Testis (tissue), 3 donors: ENCODE data around the gene NDUFAF5. TPM values are rescaled to one million over a fixed set of nuclear protein-coding genes. Genes with fewer than 3 reads are reported as not detected.

Source experiments
- DNase-seq: peaks from one replicate; pipeline ENCODE4 v3.0.0-alpha.2; 2019
- H3K27ac ChIP-seq, 2 donors: fragments of 200-600 bp; sonication (generic); one replicate each; pipeline ENCODE4 v1.5.1; 2019
- H3K27me3 ChIP-seq: fragments of 200-600 bp; sonication (generic); one replicate; pipeline ENCODE4 v1.5.1; 2019
- H3K36me3 ChIP-seq: fragments of 200-600 bp; sonication (generic); one replicate; pipeline ENCODE4 v1.5.1; 2017; ENCODE audit warnings: low read depth; ENCODE audit errors: missing control alignments
- H3K4me1 ChIP-seq: fragments of 200-600 bp; sonication (generic); one replicate; pipeline ENCODE4 v1.5.1; 2019
- H3K4me3 ChIP-seq, 2 donors: fragments of 200-600 bp; sonication (generic); one replicate each; pipeline ENCODE4 v1.5.1; 2017 to 2019
- H3K9me3 ChIP-seq: fragments of 200-600 bp; sonication (generic); one replicate; pipeline ENCODE4 v1.5.1; 2017
- CTCF ChIP-seq, 3 experiments: fragments of 450-650 bp in 2 of 3; fragments of 200-600 bp in 1 of 3; sonication (generic) in 1 of 3; IDR thresholded peaks; one replicate each; pipeline ENCODE4 v1.5.1; 2016 to 2019; ENCODE audit warnings: antibody characterized with exemption in 3 of 3, mild to moderate bottlenecking in 2 of 3, moderate library complexity in 1 of 3
- POLR2A ChIP-seq: fragments of 450-650 bp; IDR thresholded peaks from one replicate; pipeline ENCODE4 v1.6.1; 2017; ENCODE audit warnings: antibody characterized with exemption, mild to moderate bottlenecking, moderate library complexity
- WGBS, 2 donors: methylation state at CpG; one replicate each; pipeline ENCODE4 v1.1.5; 2018; 5-methylcytosine and 5-hydroxymethylcytosine counted together
- intact Hi-C: fragments of 100-400 bp; cut with DNase I; formaldehyde crosslinking; loops from one replicate; pipeline ENCODE4 v1.15.1; 2023; ENCODE audit warnings: low total_unique reads
- polyA plus RNA-seq: library from polyadenylated mRNA; stranded (reverse); fragments of 350-450 nt; fragmentation: Illumina TruSeq; extraction: RNeasy Lipid Tissue Mini Kit (QIAGEN cat#74804); gene quantifications from one replicate; pipeline ENCODE4 v1.2.3, GENCODE V29; 2014; ENCODE audit warnings: low read depth, low replicate concordance; ENCODE audit not compliant: insufficient read depth
- total RNA-seq, 2 donors: library from RNA; depleted of rRNA; stranded (reverse); fragments of >200 nt; gene quantifications; one replicate each; pipeline ENCODE4 v1.2.3, GENCODE V29; 2016

NDUFAF5 gene
- total and polyA plus RNA-seq, 3 donors from 2014 or later = 32.9 to 50.5 (median 36.4) TPM

- intact Hi-C loops = no loop called here
- WGBS, 2 donors = 76 to 78% methylated on average over 2 of the region's 2 CpGs
- Histone ChIP-seq H3K4me1 (no peaks in the 10 kb centered on the region), H3K27me3 (no peaks in the 10 kb centered on the region), H3K4me3 (no peak overlapping the region), H3K9me3 (no peaks in the 10 kb centered on the region), H3K27ac (no peak overlapping the region), H3K36me3 (no peaks in the 10 kb centered on the region)
- TF ChIP-seq POLR2A = no peak
- TF ChIP-seq CTCF (IDR thresholded peaks at IDR 0.05) = no peak
- no peak for DNase-seq
These were observed 24.5 kb downstream of the NDUFAF5 start for GRCh38 chr20:13809373-13809772.

GRCh38 chr20:13809855-13810254 lies 25.0 kb downstream of the NDUFAF5 start:
- Histone ChIP-seq H3K27ac (no peak overlapping the region), H3K4me3 (no peak overlapping the region), H3K36me3 (no peaks in the 10 kb centered on the region), H3K4me1 (no peaks in the 10 kb centered on the region), H3K9me3 (no peaks in the 10 kb centered on the region), H3K27me3 (no peaks in the 10 kb centered on the region)
- 86 to 89% methylated on average over 3 of the region's 3 CpGs for WGBS, 2 donors
- intact Hi-C loops = no loop called here
- no peak for DNase-seq
- TF ChIP-seq POLR2A (no peak), CTCF (IDR thresholded peaks at IDR 0.05) (no peak)

- no peak overlapping the region for H3K27ac ChIP-seq
- no peaks in the 10 kb centered on the region for H3K27me3 ChIP-seq
- no peaks in the 10 kb centered on the region for H3K36me3 ChIP-seq
- no peaks in the 10 kb centered on the region for H3K4me1 ChIP-seq
- no peak overlapping the region for H3K4me3 ChIP-seq
- H3K9me3 ChIP-seq = no peaks in the 10 kb centered on the region
- intact Hi-C loops = no loop called here
- no peak for TF ChIP-seq CTCF (IDR thresholded peaks at IDR 0.05)
- no peak for TF ChIP-seq POLR2A
- no peak for DNase-seq
These were observed 25.6 kb downstream of the NDUFAF5 start for GRCh38 chr20:13810446-13810845.

- no peak for DNase-seq
- Histone ChIP-seq H3K27ac (no peak overlapping the region), H3K36me3 (no peaks in the 10 kb centered on the region), H3K4me3 (no peak overlapping the region), H3K9me3 (no peaks in the 10 kb centered on the region), H3K4me1 (no peaks in the 10 kb centered on the region), H3K27me3 (no peaks in the 10 kb centered on the region)
- intact Hi-C loops = no loop called here
- TF ChIP-seq CTCF (IDR thresholded peaks at IDR 0.05) = no peak
- no peak for TF ChIP-seq POLR2A
- 76 to 82% methylated on average over 3 of the region's 3 CpGs for WGBS, 2 donors
These were observed 29.1 kb downstream of the NDUFAF5 start for GRCh38 chr20:13813910-13814309.

- Histone ChIP-seq H3K36me3 (no peaks in the 10 kb centered on the region), H3K4me1 (no peaks in the 10 kb centered on the region), H3K27ac (no peak overlapping the region), H3K27me3 (no peaks in the 10 kb centered on the region), H3K9me3 (no peaks in the 10 kb centered on the region), H3K4me3 (no peak overlapping the region)
- intact Hi-C loops = no loop called here
- TF ChIP-seq POLR2A (no peak), CTCF (IDR thresholded peaks at IDR 0.05) (no peak)
- no peak for DNase-seq
- WGBS, 2 donors = 60% methylated on average over 4 of the region's 4 CpGs
These were observed 29.8 kb downstream of the NDUFAF5 start for GRCh38 chr20:13814672-13815071.
